Measurements from ENCODE around the gene CCDC87.

DNA sequence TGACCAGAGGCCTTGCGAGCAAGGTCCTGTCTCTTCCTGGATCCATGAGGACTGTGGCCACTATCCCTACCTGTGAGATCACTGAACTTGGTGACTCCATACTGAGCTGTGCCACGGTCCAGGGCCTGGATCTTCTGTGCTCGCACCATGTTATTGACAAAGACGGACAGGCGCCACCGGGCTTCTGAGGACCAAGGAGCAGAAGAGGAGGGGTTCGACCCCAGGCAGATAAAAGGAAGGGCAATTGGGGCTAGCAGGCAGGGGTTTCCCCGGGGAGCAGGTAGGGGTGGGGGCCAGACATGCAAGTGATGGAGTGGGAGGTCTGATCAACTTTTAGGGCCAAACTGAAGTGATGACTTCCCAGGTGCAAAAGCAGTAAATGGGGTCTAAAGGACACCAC, 26.6 kb downstream of the CCDC87 start:
- TF ChIP-seq EZH2 (IDR thresholded peaks at IDR 0.05; ENCODE audit: low read depth, low read length, severe bottlenecking) (no peak), RAD21 (IDR thresholded peaks at IDR 0.05 in 1 of 2, conservative IDR thresholded peaks at IDR 0.05 in 1 of 2; ENCODE audit: low read depth in 2 of 2, low read length in 2 of 2) (no peak), CTCF (IDR thresholded peaks at IDR 0.05; ENCODE audit: control extremely low read depth in 1 of 3, insufficient read depth in 1 of 3, low read depth in 1 of 3, low read length in 3 of 3) (no peak), KDM1A (IDR thresholded peaks at IDR 0.05; ENCODE audit: borderline replicate concordance, low read length) (no peak), SIN3A (conservative IDR thresholded peaks at IDR 0.05 in 1 of 2, IDR thresholded peaks at IDR 0.05 in 1 of 2; ENCODE audit: low read depth in 1 of 2, low read length in 2 of 2) (no peak), CEBPB (IDR thresholded peaks at IDR 0.05; ENCODE audit: low read depth, low read length) (no peak), TAF1 (IDR thresholded peaks at IDR 0.05; ENCODE audit: low read depth, low read length) (no peak), CBX8 (IDR thresholded peaks at IDR 0.05; ENCODE audit: borderline replicate concordance, low read depth, low read length) (no peak), SUZ12 (IDR thresholded peaks at IDR 0.05; ENCODE audit: low read length) (no peak), BRCA1 (IDR thresholded peaks at IDR 0.05; ENCODE audit: low read depth, low read length) (no peak)
